GM12878 (cell line): ENCODE results near the gene ACO1. TPM values are rescaled to one million over a fixed set of nuclear protein-coding genes. Genes with fewer than 3 reads are reported as not detected.
"Not testable (repeated sequence)": the region's sequence is repeated elsewhere in the genome, so short reads cannot be mapped to it uniquely, and the experiment has no call there.

Experiments used
- ATAC-seq: fragments of 200-7000 bp; cut with Tn5 transposase; 3 replicates; pipeline ENCODE4 v1.9.1; 2020; ENCODE audit warnings: mild to moderate bottlenecking, moderate library complexity
- BruUV-seq: library from RNA; stranded (reverse); fragments of 400-500 nt; replicated peaks from 2 replicates; lab custom pipeline; 2021; lab: Mats Ljungman, UMichigan
- CTCF ChIA-PET: fragments of 300-600 bp; sonication (Branson Sonifier 250); formaldehyde crosslinking; extraction: SDS; loops from one replicate; lab custom pipeline; 2021; ENCODE audit warnings: inconsistent platforms; lab: Yijun Ruan, JAX
- POLR2A ChIA-PET: fragments of 350-600 bp; formaldehyde crosslinking; extraction: SDS; loops from one replicate; lab custom pipeline; 2021; ENCODE audit warnings: inconsistent platforms; lab: Charles Lee
- RAD21 ChIA-PET: fragments of 300-600 bp; sonication (Branson Sonifier 250); formaldehyde crosslinking; loops from one replicate; lab custom pipeline; 2023; ENCODE audit warnings: antibody characterized with exemption; ENCODE audit not compliant: unreplicated experiment; lab: Charles Lee
- SMC1A ChIA-PET: fragments of 300-600 bp; sonication (Branson Sonifier 250); formaldehyde crosslinking; loops from one replicate; lab custom pipeline; 2023; ENCODE audit not compliant: unreplicated experiment, uncharacterized antibody; lab: Charles Lee
- DNase-seq: peaks from one replicate; pipeline ENCODE4 v3.0.0-alpha.2; 2011; ENCODE audit warnings: low read depth, low spot score
- FAIRE-seq: peaks from 3 replicates; lab custom pipeline; 2011; peaks lifted over from hg19 to GRCh38; lab: Jason Lieb, UNC
- H2AFZ ChIP-seq: 2 replicates; pipeline ENCODE4 v1.6.0; 2011; ENCODE audit warnings: low read depth, low read length, control low read depth; ENCODE audit not compliant: control insufficient read depth
- H3K27ac ChIP-seq: 2 replicates; pipeline ENCODE4 v1.5.1; 2011; ENCODE audit warnings: control low read depth; ENCODE audit not compliant: control insufficient read depth, insufficient read depth
- H3K27me3 ChIP-seq, 2 experiments: replicated peaks in 1 of 2; 2 replicates each; pipeline versions ENCODE4 v1.6.0 to v1.6.1; 2011; ENCODE audit warnings: low read length in 1 of 2; ENCODE audit not compliant: control insufficient read depth in 2 of 2, insufficient read depth in 2 of 2
- H3K36me3 ChIP-seq, 2 experiments: 2 replicates each; pipeline ENCODE4 v1.5.1; 2011; ENCODE audit warnings: low read length in 1 of 2; ENCODE audit not compliant: control insufficient read depth in 2 of 2, insufficient read depth in 2 of 2
- H3K4me1 ChIP-seq: 2 replicates; pipeline ENCODE4 v1.6.1; 2011; ENCODE audit warnings: mild to moderate bottlenecking, low read length, moderate library complexity, mixed read lengths; ENCODE audit not compliant: control insufficient read depth, insufficient read depth
- H3K4me2 ChIP-seq: 2 replicates; pipeline ENCODE4 v1.6.0; 2011; ENCODE audit warnings: control low read depth; ENCODE audit not compliant: control insufficient read depth, insufficient read depth
- H3K4me3 ChIP-seq: fragments of 200-600 bp; sonication (generic); 2 replicates; pipeline ENCODE4 v1.5.1; 2016
- H3K79me2 ChIP-seq: 2 replicates; pipeline ENCODE4 v1.6.0; 2011; ENCODE audit warnings: low read length; ENCODE audit not compliant: control insufficient read depth, insufficient read depth
- H3K9ac ChIP-seq: 2 replicates; pipeline ENCODE4 v1.8.0; 2011; ENCODE audit warnings: low read length, control low read depth, mixed read lengths; ENCODE audit not compliant: control insufficient read depth, insufficient read depth
- H3K9me3 ChIP-seq: replicated peaks from 3 replicates; pipeline ENCODE4 v1.5.1; 2011; ENCODE audit warnings: mild to moderate bottlenecking, low read length; ENCODE audit not compliant: control insufficient read depth, insufficient read depth
- H4K20me1 ChIP-seq: 2 replicates; pipeline ENCODE4 v1.6.0; 2011; ENCODE audit not compliant: control insufficient read depth, insufficient read depth
- BCL3 ChIP-seq: IDR thresholded peaks from 2 replicates; pipeline ENCODE4 v1.6.1; 2011; ENCODE audit warnings: borderline replicate concordance, low read depth, mild to moderate bottlenecking, moderate library complexity, low read length; ENCODE audit not compliant: insufficient read depth, poor library complexity, severe bottlenecking
- CHD4 ChIP-seq: fragments of 200-600 bp; sonication (generic); IDR thresholded peaks from 2 replicates; pipeline ENCODE4 v1.6.1; 2016; ENCODE audit warnings: mild to moderate bottlenecking
- CTCF ChIP-seq, 3 experiments: IDR thresholded peaks in 2 of 3; conservative IDR thresholded peaks in 1 of 3; 2 replicates each; pipeline ENCODE4 v1.5.1; 2011; ENCODE audit warnings: low read depth in 3 of 3, low read length in 3 of 3, mild to moderate bottlenecking in 3 of 3, control low read depth in 2 of 3, moderate library complexity in 2 of 3, inconsistent platforms in 1 of 3, mixed read lengths in 1 of 3; ENCODE audit not compliant: control insufficient read depth in 2 of 3, insufficient read depth in 1 of 3; ENCODE audit errors: extremely low read depth in 1 of 3
- EZH2 ChIP-seq: IDR thresholded peaks from 2 replicates; pipeline ENCODE4 v1.6.1; 2012; ENCODE audit warnings: low read depth, mild to moderate bottlenecking, control low read depth, inconsistent platforms, low read length, borderline replicate concordance; ENCODE audit not compliant: control insufficient read depth
- LARP7 ChIP-seq: fragments of 450-650 bp; IDR thresholded peaks from 2 replicates; pipeline ENCODE4 v1.6.1; 2017; ENCODE audit warnings: mild to moderate bottlenecking
- RAD21 ChIP-seq: IDR thresholded peaks from 2 replicates; pipeline ENCODE4 v1.6.1; 2011; ENCODE audit warnings: mild to moderate bottlenecking, low read depth, low read length, moderate library complexity; ENCODE audit not compliant: insufficient read depth
- RELA ChIP-seq: fragments of 450-650 bp; IDR thresholded peaks from 2 replicates; pipeline ENCODE4 v1.8.0; 2014; ENCODE audit warnings: borderline replicate concordance; ENCODE audit not compliant: partially characterized antibody
- WGBS: methylation state at CpG from one replicate; pipeline ENCODE4 v1.1.6; 2016; ENCODE audit warnings: low lambda C conversion rate; ENCODE audit not compliant: insufficient replicate concordance, insufficient coverage; ENCODE audit errors: missing lambda C conversion rate; 5-methylcytosine and 5-hydroxymethylcytosine counted together
- in situ Hi-C: fragments of 300-500 bp; cut with MboI; formaldehyde crosslinking; loops from 9 replicates; pipeline ENCODE4 v1.14.3; 2018; ENCODE audit warnings: mixed read lengths
- intact Hi-C: fragments of 100-400 bp; cut with micrococcal nuclease; formaldehyde crosslinking; loops from one replicate; pipeline ENCODE4 v1.14.2; 2022; ENCODE audit not compliant: unreplicated experiment
- polyA plus RNA-seq, 11 experiments: library from polyadenylated mRNA; depleted of rRNA in 4 of 11; unstranded in 6 of 11; stranded (reverse) in 5 of 11; fragments of >200 nt; fragmentation: Nextera tagmentation in 4 of 11; fragmentation: Illumina TruSeq in 1 of 11; extraction: Ambion mirVana in 4 of 11; extraction: Trizol in 1 of 11; gene quantifications; 1 replicate in 1 of 11; 2 replicates in 10 of 11; pipeline versions ENCODE4 v1.2.1 to v1.2.3, GENCODE V29; 2011 to 2016; ENCODE audit warnings: inconsistent platforms in 2 of 11, missing spikeins in 2 of 11, low read depth in 1 of 11
- total RNA-seq, 4 experiments: library from RNA; depleted of rRNA in 3 of 4; stranded (reverse); fragments of >200 nt in 3 of 4; fragmentation: Illumina TruSeq in 1 of 4; extraction: Trizol in 1 of 4; gene quantifications; 2 replicates each; pipeline versions ENCODE4 v1.2.1 to v1.2.3, GENCODE V29; 2013 to 2021

ACO1 gene
- total and polyA plus RNA-seq, 10 of the 15 experiments (the other 5 are each of a cell fraction or from before 2014, with no cell fraction given) = 0.21 to 6.5 (median 3.3) TPM

GRCh38 chr9:32350682-32351081 is 33.8 kb upstream of the ACO1 start:
- ChIA-PET CTCF (interaction anchor here (1.2 to 1.3 kb wide), 2 partner anchors 88 to 229 kb away, joined by 3 read pairs; no protein-coding TSS in a partner anchor), SMC1A (no interaction called here), POLR2A (no interaction called here), RAD21 (no interaction called here)
- TF ChIP-seq CHD4 (no peak), RAD21 (peak; percentile 48)
- H3K36me3 ChIP-seq = no peaks in the 10 kb centered on the region
- FAIRE-seq (no peak), DNase-seq (no peak), ATAC-seq (no peak)
- H3K27me3 ChIP-seq = no peaks in the 10 kb centered on the region
- no peaks in the 10 kb centered on the region for H3K4me1 ChIP-seq
- H3K4me3 ChIP-seq = no peak overlapping the region
- in situ Hi-C loops = no loop called here
- H3K27ac ChIP-seq = no peak overlapping the region
- no peak overlapping the region for H2AFZ ChIP-seq
- H3K4me2 ChIP-seq = no peak overlapping the region
- intact Hi-C loops = loop anchor here (10.0 kb wide), 1 partner anchor 536 kb away; no protein-coding TSS in a partner anchor
- no peaks in the 10 kb centered on the region for H3K9me3 ChIP-seq
- no peaks in the 10 kb centered on the region for H3K79me2 ChIP-seq
- no TSS peak for BruUV-seq
- no peaks in the 10 kb centered on the region for H4K20me1 ChIP-seq
- no peak overlapping the region for H3K9ac ChIP-seq

- Histone ChIP-seq H3K4me3 (no peak overlapping the region), H3K4me2 (no peak overlapping the region), H4K20me1 (no peaks in the 10 kb centered on the region), H2AFZ (no peak overlapping the region), H3K36me3 (no peaks in the 10 kb centered on the region), H3K9me3 (no peaks in the 10 kb centered on the region), H3K27ac (no peak overlapping the region), H3K79me2 (no peaks in the 10 kb centered on the region), H3K4me1 (no peaks in the 10 kb centered on the region), H3K9ac (no peak overlapping the region), H3K27me3 (no peaks in the 10 kb centered on the region)
- ChIA-PET POLR2A (no interaction called here), CTCF (interaction anchor here (1.2 to 1.3 kb wide), 2 partner anchors 89 to 228 kb away, joined by 3 read pairs; no protein-coding TSS in a partner anchor), RAD21 (no interaction called here), SMC1A (no interaction called here)
- 25% methylated on average over 3 of the region's 3 CpGs for WGBS
- no TSS peak for BruUV-seq
- intact Hi-C loops = loop anchor here (10.0 kb wide), 1 partner anchor 537 kb away; no protein-coding TSS in a partner anchor
- ATAC-seq (0 out of 3 replicates have a peak, but pooled peaks have one; percentile 29), FAIRE-seq (no peak), DNase-seq (no peak)
- TF ChIP-seq LARP7 = no peak
- TF ChIP-seq BCL3 = no peak
- TF ChIP-seq EZH2 = no peak
- TF ChIP-seq CTCF (IDR thresholded peaks at IDR 0.05 in 2 of 3, conservative IDR thresholded peaks at IDR 0.05 in 1 of 3; ENCODE audit: control insufficient read depth in 2 of 3, extremely low read depth in 1 of 3, insufficient read depth in 1 of 3, low read depth in 3 of 3, low read length in 3 of 3) = 0 out of 6 replicates have a peak, but pooled peaks of 1 of the 3 experiments have one; percentile 10
- TF ChIP-seq RELA = no peak
- in situ Hi-C loops = no loop called here
These were observed 32.6 kb upstream of the ACO1 start for GRCh38 chr9:32351845-32352244.

- H3K9ac ChIP-seq, H3K9me3 ChIP-seq, CTCF ChIA-PET, H3K4me2 ChIP-seq, SMC1A ChIA-PET, H3K4me3 ChIP-seq, H3K27ac ChIP-seq, RAD21 ChIA-PET, H2AFZ ChIP-seq, ATAC-seq, DNase-seq, H3K27me3 ChIP-seq, BruUV-seq, in situ Hi-C loops, POLR2A ChIA-PET, H3K4me1 ChIP-seq, H3K36me3 ChIP-seq, H3K79me2 ChIP-seq, H4K20me1 ChIP-seq, FAIRE-seq: not testable (repeated sequence)
- WGBS = 0% methylated on average over 3 of the region's 3 CpGs
- intact Hi-C loops = loop anchor here (10.0 kb wide), 1 partner anchor 539 kb away; no protein-coding TSS in a partner anchor
These were observed 31.0 kb upstream of the ACO1 start for GRCh38 chr9:32353476-32353875.
